Esophagus muscularis mucosa (tissue), 4 donors: ENCODE data around the gene CASP9. TPM values are rescaled to one million over a fixed set of nuclear protein-coding genes. Genes with fewer than 3 reads are reported as not detected.

Experiments
- DNase-seq: peaks from one replicate; pipeline ENCODE4 v3.0.0-alpha.2; 2017; ENCODE audit errors: extremely low spot score
- H3K27ac ChIP-seq, 4 donors: fragments of 200-600 bp; sonication (generic); replicated peaks in 1 of 4; 1 replicate in 3 of 4; 2 replicates in 1 of 4; pipeline ENCODE4 v1.5.1; 2016 to 2019; ENCODE audit warnings: mild to moderate bottlenecking in 1 of 4
- H3K27me3 ChIP-seq, 4 donors: fragments of 200-600 bp; sonication (generic); one replicate each; pipeline versions ENCODE4 v1.5.1 to v1.6.0; 2016 to 2019
- H3K36me3 ChIP-seq, 4 donors: fragments of 200-600 bp; sonication (generic); one replicate each; pipeline ENCODE4 v1.5.1; 2016 to 2019
- H3K4me1 ChIP-seq, 4 donors: fragments of 200-600 bp; sonication (generic); one replicate each; pipeline ENCODE4 v1.5.1; 2016 to 2019
- H3K4me3 ChIP-seq, 4 donors: fragments of 200-600 bp; sonication (generic); 1 replicate in 2 of 4; 2 replicates in 2 of 4; pipeline ENCODE4 v1.5.1; 2016 to 2019; ENCODE audit warnings: mild to moderate bottlenecking in 4 of 4, moderate library complexity in 1 of 4
- H3K9me3 ChIP-seq, 4 donors: fragments of 200-600 bp; sonication (generic); 1 replicate in 3 of 4; 2 replicates in 1 of 4; pipeline ENCODE4 v1.5.1; 2016 to 2019
- EP300 ChIP-seq: sonication (generic); formaldehyde crosslinking; IDR thresholded peaks from one replicate; pipeline ENCODE4 v1.6.1; 2017; ENCODE audit warnings: antibody characterized with exemption
- POLR2A ChIP-seq: fragments of 450-650 bp; IDR thresholded peaks from one replicate; pipeline ENCODE4 v1.6.1; 2017; ENCODE audit warnings: antibody characterized with exemption, moderate library complexity, mild to moderate bottlenecking, low read depth
- POLR2AphosphoS5 ChIP-seq, 2 donors: sonication (generic); formaldehyde crosslinking; IDR thresholded peaks; one replicate each; pipeline ENCODE4 v1.6.1; 2017; ENCODE audit warnings: antibody characterized with exemption in 2 of 2
- WGBS: methylation state at CpG from one replicate; pipeline ENCODE4 v1.1.5; 2018; 5-methylcytosine and 5-hydroxymethylcytosine counted together
- intact Hi-C: fragments of 100-400 bp; cut with DNase I; formaldehyde crosslinking; loops from one replicate; pipeline ENCODE4 v1.15.1; 2023
- total RNA-seq, 4 donors: library from RNA; depleted of rRNA; stranded (reverse); fragments of >200 nt; gene quantifications; one replicate each; pipeline versions ENCODE4 v1.1.0 to v1.2.1, GENCODE V29; 2016
- TF ChIP-seq, protein P1 (sequence below), 3 experiments: fragments of 200-600 bp in 2 of 3; fragments of 450-650 bp in 1 of 3; sonication (generic) in 2 of 3; IDR thresholded peaks; one replicate each; pipeline ENCODE4 v1.5.1; 2017 to 2019; ENCODE audit warnings: antibody characterized with exemption in 3 of 3, mild to moderate bottlenecking in 2 of 3, moderate library complexity in 1 of 3

The CASP9 gene
- total RNA-seq, 4 donors from 2014 or later = 9.1 to 12.6 (median 11.0) TPM

DNA sequence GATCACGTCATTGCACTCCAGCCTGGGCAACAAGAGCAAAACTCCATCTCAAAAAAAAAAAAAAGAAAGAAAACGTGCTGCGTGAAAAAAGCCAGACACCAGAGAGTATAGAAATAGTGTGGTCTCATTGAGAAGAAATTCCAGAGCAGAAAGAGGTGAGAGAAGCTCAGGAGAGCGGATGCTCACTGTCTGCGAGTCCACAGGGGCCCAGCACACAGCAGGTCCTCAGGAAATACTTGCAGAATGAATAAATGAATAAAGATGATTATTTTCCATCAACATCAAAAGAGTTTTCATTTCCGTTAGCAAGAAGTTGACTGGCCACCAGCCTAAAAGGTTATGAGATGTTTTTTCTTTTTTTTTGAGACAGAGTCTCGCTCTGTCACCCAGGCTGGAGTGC is 14.4 kb downstream of the CASP9 start:
- no peak overlapping the region for H3K4me3 ChIP-seq
- no peak overlapping the region for H3K27ac ChIP-seq
- peaks cover 13 to 58% (median 39%) of the 10 kb centered on the region in 4 donors for H3K36me3 ChIP-seq
- TF ChIP-seq, protein P1, sequence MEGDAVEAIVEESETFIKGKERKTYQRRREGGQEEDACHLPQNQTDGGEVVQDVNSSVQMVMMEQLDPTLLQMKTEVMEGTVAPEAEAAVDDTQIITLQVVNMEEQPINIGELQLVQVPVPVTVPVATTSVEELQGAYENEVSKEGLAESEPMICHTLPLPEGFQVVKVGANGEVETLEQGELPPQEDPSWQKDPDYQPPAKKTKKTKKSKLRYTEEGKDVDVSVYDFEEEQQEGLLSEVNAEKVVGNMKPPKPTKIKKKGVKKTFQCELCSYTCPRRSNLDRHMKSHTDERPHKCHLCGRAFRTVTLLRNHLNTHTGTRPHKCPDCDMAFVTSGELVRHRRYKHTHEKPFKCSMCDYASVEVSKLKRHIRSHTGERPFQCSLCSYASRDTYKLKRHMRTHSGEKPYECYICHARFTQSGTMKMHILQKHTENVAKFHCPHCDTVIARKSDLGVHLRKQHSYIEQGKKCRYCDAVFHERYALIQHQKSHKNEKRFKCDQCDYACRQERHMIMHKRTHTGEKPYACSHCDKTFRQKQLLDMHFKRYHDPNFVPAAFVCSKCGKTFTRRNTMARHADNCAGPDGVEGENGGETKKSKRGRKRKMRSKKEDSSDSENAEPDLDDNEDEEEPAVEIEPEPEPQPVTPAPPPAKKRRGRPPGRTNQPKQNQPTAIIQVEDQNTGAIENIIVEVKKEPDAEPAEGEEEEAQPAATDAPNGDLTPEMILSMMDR (IDR thresholded peaks at IDR 0.05) = no peak
- TF ChIP-seq POLR2A (no peak), POLR2AphosphoS5 (IDR thresholded peaks at IDR 0.05) (no peak), EP300 (no peak)
- no peaks in the 10 kb centered on the region for H3K9me3 ChIP-seq
- peaks cover 0 to 7% (median 2%) of the 10 kb centered on the region in 4 donors for H3K4me1 ChIP-seq
- H3K27me3 ChIP-seq = no peaks in the 10 kb centered on the region
- 75% methylated on average over 7 of the region's 7 CpGs for WGBS
- intact Hi-C loops = no loop called here
- DNase-seq = no peak

DNA sequence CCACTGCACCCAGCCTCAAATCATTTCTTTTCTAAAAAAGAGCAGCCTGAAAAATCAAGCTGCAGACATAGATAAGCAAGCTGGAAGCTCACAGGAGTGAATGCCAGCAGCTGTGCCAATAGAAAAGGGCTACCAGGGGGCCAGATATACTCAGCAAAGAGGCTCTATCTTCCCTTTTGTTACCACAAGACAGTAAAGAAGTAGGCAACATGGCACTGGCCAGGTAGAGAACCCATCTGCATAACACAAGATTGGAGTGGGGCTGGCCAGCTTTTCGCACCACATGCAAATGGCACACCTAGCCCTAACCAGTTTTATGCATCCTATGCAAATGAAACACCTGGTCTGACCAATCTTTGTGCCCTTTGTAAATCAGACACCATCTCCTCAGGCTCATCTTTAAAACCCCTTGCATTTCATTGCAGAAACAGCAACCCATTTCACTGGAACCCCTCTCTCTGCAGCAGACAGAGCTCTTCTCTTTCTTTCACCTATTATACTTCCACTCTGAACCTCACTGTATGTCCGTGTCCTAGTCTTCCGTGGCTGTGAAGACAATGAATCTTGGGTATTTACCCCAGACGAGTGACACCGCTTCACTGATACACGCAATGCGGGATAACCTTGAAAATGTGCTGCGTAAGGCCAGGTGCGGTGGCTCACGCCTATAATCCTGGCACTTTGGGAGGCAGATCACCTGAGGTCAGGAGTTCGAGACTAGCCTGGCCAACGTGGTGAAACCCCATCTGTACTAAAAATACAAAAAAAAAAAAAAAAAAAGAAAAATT is 15.1 kb downstream of the CASP9 start:
- 93% methylated on average over 12 of the region's 12 CpGs for WGBS
- Histone ChIP-seq H3K27ac (no peak overlapping the region), H3K4me1 (peaks cover 0 to 7% (median 2%) of the 10 kb centered on the region in 4 donors), H3K36me3 (peaks cover 20 to 59% (median 46%) of the 10 kb centered on the region in 4 donors), H3K4me3 (no peak overlapping the region), H3K9me3 (no peaks in the 10 kb centered on the region), H3K27me3 (no peaks in the 10 kb centered on the region)
- no peak for DNase-seq
- TF ChIP-seq POLR2A (no peak), POLR2AphosphoS5 (IDR thresholded peaks at IDR 0.05) (no peak), EP300 (no peak)
- TF ChIP-seq, protein P1 (IDR thresholded peaks at IDR 0.05) = no peak
- intact Hi-C loops = no loop called here

- Histone ChIP-seq H3K9me3 (no peaks in the 10 kb centered on the region), H3K27ac (no peak overlapping the region), H3K4me1 (peaks cover 0 to 7% (median 2%) of the 10 kb centered on the region in 4 donors), H3K4me3 (no peak overlapping the region), H3K27me3 (no peaks in the 10 kb centered on the region), H3K36me3 (peaks cover 30 to 69% (median 50%) of the 10 kb centered on the region in 4 donors)
- TF ChIP-seq POLR2AphosphoS5 (IDR thresholded peaks at IDR 0.05) = no peak
- TF ChIP-seq POLR2A = no peak
- TF ChIP-seq, protein P1 (IDR thresholded peaks at IDR 0.05) = no peak
- no peak for TF ChIP-seq EP300
- intact Hi-C loops = no loop called here
- 93% methylated on average over 5 of the region's 5 CpGs for WGBS
- DNase-seq = no peak
These were observed 16.7 kb downstream of the CASP9 start for GRCh38 chr1:15507278-15507677.

DNA sequence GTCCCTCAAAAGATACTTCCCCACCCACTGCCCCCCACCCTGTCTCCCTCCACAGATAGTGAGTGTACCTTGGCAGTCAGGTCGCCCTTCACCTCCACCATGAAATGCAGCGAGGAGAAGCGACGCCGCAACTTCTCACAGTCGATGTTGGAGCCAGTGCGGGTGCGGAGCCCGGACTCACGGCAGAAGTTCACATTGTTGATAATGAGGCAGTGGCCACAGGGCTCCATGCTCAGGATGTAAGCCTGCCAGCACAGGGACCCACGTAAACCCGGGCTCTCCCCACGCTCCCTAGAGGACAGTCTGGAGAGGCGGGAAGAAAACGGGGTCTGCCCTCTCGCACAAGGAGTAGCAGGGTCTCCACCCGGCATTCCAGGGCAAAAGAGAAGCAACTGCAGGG is 17.2 kb downstream of the CASP9 start:
- H3K36me3 ChIP-seq = peaks cover 26 to 69% (median 48%) of the 10 kb centered on the region in 4 donors
- no peak overlapping the region for H3K4me3 ChIP-seq
- intact Hi-C loops = no loop called here
- peaks cover 0 to 7% (median 2%) of the 10 kb centered on the region in 4 donors for H3K4me1 ChIP-seq
- no peak for TF ChIP-seq POLR2A
- no peak for TF ChIP-seq EP300
- TF ChIP-seq POLR2AphosphoS5 (IDR thresholded peaks at IDR 0.05) = no peak
- TF ChIP-seq, protein P1 (IDR thresholded peaks at IDR 0.05) = no peak
- H3K27ac ChIP-seq = no peak overlapping the region
- WGBS = 96% methylated on average over 11 of the region's 17 CpGs
- no peaks in the 10 kb centered on the region for H3K9me3 ChIP-seq
- no peaks in the 10 kb centered on the region for H3K27me3 ChIP-seq
- no peak for DNase-seq
